RPMI8226 (cell line): ENCODE measurements around the gene BPIFB3.

ENCODE experiments used
- DNase-seq: peaks from one replicate; pipeline ENCODE4 v3.0.0-alpha.2; 2015

BPIFB3 gene, protein sequence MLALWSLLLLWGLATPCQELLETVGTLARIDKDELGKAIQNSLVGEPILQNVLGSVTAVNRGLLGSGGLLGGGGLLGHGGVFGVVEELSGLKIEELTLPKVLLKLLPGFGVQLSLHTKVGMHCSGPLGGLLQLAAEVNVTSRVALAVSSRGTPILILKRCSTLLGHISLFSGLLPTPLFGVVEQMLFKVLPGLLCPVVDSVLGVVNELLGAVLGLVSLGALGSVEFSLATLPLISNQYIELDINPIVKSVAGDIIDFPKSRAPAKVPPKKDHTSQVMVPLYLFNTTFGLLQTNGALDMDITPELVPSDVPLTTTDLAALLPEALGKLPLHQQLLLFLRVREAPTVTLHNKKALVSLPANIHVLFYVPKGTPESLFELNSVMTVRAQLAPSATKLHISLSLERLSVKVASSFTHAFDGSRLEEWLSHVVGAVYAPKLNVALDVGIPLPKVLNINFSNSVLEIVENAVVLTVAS

DNA sequence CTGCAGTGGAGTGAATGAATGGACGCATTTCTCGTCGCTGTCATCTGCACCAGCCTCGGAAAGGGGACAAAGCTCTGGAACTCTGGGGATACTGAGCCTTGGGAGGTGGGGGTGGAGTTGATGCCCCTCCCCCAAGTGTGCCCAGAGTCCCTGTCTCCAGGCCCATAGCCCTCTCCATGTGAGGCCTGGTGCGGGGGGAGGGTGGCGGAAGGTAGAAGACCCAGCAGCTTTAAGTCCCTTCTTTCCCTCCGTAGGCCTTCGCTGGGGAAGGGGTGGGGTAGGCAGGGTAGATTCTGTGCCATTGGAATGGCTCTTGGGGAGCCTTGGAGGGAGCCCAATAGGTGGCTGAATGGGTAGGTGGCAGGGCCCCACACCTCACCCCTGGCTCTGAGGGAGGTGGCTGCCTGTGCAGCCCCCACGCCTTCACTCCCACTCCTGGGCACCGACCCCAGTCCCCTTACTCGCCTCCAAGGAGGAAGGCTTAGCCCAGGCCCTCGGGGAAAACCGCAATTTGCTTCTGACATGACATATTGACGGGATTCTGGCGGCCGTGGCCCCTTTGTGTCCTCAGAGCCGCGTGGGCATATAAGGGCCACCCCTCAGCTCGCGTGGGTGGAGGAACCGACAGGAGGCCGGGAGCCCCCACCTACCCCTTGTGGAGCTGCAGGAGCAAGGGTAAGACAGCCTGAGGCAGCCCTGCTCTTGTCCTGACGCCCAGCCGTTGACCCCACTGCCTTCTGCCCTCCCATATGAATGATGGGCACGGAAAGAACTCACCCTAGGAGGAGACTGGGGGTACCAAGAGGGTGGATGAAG is at the start of gene BPIFB3:
Gene BPIFB3, plus strand, starts transcription at position 613 of the 816 bp plus-strand sequence. CDS start 1,533 bp downstream, outside the sequence.
- DNase-seq, result no peak

GRCh38 chr20:33004141-33004751 is 49.5 kb upstream of the BPIFB3 start, which contains the start of gene SUN5:
SUN5 (minus strand) TSS chr20:33004433; CDS start chr20:33004340, 93 bp downstream.
- no peak for DNase-seq

GRCh38 chr20:33005132-33005566 is 48.6 kb upstream of the BPIFB3 start:
- DNase-seq, result peak; percentile 23

GRCh38 chr20:33005908-33006775 is 47.6 kb upstream of the BPIFB3 start:
- DNase-seq, result no peak

GRCh38 chr20:33006776-33007375 is 46.8 kb upstream of the BPIFB3 start:
- no peak for DNase-seq

DNA sequence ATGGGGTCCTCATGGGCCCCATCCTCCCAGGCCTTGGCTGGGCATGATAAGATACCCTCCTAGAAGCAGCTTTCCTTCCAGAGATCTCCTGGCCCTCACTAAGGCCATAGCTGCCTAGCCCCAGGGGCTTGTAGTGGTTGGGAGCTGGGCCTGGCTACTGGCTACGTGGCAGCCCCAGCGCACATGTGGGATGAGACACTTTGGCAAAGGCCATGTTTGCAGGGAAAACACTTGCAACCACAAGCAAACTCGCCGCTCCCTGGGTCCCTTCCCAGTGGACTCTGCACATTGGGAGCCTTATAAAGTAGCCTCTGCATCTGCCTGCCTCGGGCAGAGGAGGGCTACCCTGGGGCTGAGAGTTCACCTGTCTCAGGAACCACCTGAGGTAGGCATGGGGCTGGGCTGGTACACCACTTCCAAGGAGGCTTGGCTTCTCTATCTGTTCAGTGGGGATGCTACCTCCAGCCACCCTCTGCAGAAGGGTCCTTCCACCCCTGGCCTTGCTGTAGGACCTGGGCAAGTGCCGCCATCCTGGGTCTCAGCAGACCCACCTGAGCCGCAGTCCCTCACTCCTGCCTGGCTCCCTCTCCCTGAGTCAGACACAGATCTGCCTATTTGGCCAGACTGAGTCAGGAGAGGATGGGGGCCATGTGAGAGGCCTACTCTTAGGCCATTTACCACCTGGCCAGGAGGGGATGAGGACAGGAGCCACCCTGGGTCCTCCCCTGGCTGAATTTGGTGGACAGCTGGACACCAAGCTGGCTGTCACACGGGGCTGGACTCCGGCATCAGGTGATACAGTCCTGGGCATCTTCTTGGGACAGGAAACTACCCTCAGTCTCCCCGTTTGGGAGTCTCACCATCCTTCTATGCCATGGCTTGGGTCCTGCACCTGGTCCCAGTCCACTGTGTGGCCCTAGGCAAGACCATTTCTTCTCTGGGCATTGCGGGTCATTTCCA is 46.0 kb upstream of the BPIFB3 start, which contains the start of gene BPIFB2:
Gene BPIFB2, plus strand, starts transcription at position 329 of the 960 bp plus-strand sequence. CDS start 871 bp downstream, outside the sequence.
- DNase-seq, result no peak

- DNase-seq, result no peak
Measured at GRCh38 chr20:33008336-33009213, 45.1 kb upstream of the BPIFB3 start.

DNA sequence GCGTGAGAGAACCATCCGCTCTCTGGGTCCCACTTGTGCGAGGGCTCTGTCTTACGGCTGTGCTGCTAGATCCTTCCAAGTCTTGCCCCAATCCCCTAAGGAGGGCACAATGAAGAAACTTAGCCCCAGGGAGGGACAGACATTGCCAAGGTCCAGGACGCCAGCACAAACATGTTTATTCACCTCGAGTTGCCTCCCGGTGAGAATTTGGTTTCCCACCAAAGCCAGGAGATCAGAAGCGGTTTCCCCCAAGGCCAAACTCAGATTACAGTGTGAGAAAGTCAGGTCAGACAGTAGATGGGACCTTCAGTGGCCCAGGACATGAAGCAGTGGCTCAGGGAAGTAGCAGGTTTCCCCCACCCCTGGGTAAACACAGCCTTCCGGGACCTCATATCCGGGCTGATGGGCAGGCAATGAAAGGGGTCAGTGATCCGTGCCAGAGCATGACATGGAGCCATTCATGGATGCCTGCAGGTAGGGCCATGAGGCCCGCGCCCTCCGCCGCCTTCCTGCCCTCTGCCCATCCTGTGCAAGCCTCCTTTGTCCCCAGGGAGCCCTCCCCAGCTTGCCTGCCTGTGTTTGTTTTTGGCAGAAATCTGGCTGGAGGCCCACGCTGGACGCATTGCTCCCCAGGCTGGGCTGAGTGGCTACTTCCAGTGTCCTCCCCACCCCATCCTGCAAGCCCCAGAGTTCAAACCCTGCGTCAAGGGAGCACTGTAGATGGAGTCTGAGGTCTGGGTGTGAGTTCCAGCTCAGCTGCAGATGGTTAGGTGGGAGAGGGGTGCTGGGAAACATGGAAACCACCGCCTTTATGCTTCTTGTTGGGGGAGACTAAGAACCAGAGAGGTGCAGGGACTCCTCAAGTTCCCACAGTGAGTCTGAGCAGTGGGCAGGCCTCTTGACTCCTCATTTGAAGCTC is 44.2 kb upstream of the BPIFB3 start:
- no peak for DNase-seq

GRCh38 chr20:33010133-33010504 is 43.6 kb upstream of the BPIFB3 start:
- DNase-seq, result no peak

DNA sequence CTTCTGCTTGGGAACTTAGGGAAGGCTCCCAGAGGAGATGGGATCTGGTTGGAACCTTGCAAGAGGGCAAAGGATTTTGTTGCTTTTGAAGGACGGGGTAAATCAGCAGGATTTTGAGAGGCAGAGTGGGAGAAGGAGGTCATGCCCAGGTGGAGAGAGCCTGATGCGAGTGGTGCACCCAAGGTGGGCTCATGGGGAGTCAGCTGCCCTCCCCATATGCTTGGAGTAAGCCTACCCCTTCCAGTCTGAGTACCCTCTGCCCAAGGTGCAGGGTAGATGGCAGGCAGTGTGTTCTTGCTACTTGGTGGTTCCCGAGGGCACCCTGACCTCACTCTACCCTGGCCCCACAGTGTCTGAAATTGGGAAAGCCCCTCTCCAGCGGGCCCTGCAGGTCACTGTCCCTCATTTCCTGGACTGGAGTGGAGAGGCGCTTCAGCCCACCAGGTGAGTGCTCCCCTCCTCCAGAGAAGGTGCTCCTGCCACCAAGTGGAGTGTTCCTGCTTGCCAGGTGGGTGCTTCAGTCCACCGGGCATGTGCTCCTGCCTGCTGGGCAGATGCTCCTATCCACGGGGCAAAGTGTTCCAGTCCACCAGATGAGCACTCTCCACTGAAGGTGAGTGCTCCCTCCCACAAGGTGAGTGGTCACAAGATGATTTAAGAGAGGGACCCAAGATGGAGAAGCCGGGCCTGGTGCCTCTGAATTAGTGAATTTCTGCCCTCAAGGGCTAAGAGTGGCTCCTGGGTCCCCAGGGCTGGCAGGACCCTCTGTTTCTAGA is 42.8 kb upstream of the BPIFB3 start:
- DNase-seq, result no peak

GRCh38 chr20:33012327-33013189 is 41.1 kb upstream of the BPIFB3 start:
- no peak for DNase-seq

DNA sequence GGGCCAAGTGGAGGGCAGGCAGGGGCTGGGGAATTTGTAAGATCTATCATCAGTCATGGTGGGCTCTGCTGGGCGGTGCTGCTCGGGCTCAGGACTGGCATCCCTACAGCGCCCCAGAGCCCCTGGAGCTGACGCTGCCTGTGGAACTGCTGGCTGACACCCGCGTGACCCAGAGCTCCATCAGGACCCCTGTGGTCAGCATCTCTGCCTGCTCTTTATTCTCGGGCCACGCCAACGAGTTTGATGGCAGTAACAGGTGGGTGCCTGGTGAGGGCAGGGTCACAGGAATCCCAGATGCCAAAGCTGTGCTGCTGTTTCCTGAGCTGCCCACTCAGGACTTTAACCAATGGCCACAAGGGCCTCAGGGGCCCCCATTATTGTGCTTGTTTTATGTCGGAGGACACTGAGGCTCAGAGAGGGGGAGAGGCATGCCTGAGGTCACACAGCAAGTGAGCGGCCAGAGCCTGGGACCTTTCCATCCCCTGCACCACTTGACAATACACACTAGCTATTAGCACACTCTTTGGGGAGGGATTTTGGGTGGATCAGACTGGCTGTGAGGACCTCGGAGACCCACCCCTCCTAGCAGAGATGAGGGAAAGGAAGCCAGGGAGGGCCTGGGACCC is 39.9 kb upstream of the BPIFB3 start:
- DNase-seq, result no peak

GRCh38 chr20:33014336-33015113 is 39.2 kb upstream of the BPIFB3 start:
- no peak for DNase-seq

GRCh38 chr20:33015114-33015484 is 38.6 kb upstream of the BPIFB3 start:
- DNase-seq, result no peak
